Fibroblast of villous mesenchyme (primary cell): ENCODE data around the gene AKR1C1. TPM values are rescaled to one million over a fixed set of nuclear protein-coding genes. Genes with fewer than 3 reads are reported as not detected.
"Not testable (repeated sequence)": the region's sequence is repeated elsewhere in the genome, so short reads cannot be mapped to it uniquely, and the experiment has no call there.

Experiments
- DNase-seq: peaks from one replicate; pipeline ENCODE4 v3.0.0-alpha.2; 2010; ENCODE audit warnings: low read depth
- H3K4me3 ChIP-seq: 2 replicates; pipeline ENCODE4 v1.5.1; 2011; ENCODE audit warnings: low read depth, mild to moderate bottlenecking, low read length
- CTCF ChIP-seq: IDR thresholded peaks from 2 replicates; pipeline ENCODE4 v1.5.1; 2012; ENCODE audit warnings: low read depth, mild to moderate bottlenecking, low read length; ENCODE audit not compliant: insufficient read depth
- total RNA-seq: library from RNA; depleted of rRNA; stranded (reverse); fragments of >200 nt; gene quantifications from 2 replicates; pipeline ENCODE4 v1.2.3, GENCODE V29; 2012

AKR1C1 gene
- total RNA-seq, 1 donor: 6.0 TPM

- no peak overlapping the region for H3K4me3 ChIP-seq
- DNase-seq: peak; percentile 47
- TF ChIP-seq CTCF: no peak
These were observed 21.9 kb downstream of the AKR1C1 start for GRCh38 chr10:4984971-4985594.

DNA sequence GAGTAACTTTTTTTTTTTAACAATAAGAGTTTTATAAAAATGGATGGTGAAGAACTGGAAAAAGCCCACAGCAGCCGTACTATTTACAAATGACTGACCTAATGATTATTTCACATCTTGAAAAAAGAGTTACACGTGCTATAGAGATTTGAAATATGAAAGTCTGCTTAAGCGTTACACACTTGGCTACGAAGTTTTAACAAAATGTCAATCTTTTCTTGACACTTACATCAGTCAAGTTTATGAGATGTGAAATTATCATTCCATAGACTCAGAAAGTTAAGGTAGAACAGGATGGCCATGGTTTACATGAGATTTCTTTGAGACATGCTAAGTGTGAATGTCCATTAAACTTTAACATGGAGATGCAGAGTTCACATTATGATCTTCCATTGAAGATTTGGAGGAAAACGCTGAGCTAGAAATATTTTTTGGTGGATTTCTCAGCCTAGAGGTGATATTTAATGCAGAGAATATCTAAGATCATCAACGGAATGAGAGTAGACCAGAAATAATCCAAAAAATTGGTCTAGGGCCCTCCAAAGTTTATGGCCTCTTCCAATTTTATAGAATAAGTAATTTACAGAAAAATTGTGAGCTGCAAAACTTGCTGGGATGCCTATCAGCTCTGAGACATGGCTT is 24.9 kb downstream of the AKR1C1 start:
- not testable (repeated sequence) for DNase-seq, H3K4me3 ChIP-seq

GRCh38 chr10:4990217-4990616 is 27.0 kb downstream of the AKR1C1 start:
- no peak for DNase-seq
- no peak overlapping the region for H3K4me3 ChIP-seq
- no peak for TF ChIP-seq CTCF

GRCh38 chr10:4991463-4991862 is 28.2 kb downstream of the AKR1C1 start:
- DNase-seq, H3K4me3 ChIP-seq: not testable (repeated sequence)

GRCh38 chr10:4992564-4992963 is 29.3 kb downstream of the AKR1C1 start:
- DNase-seq, H3K4me3 ChIP-seq: not testable (repeated sequence)

DNA sequence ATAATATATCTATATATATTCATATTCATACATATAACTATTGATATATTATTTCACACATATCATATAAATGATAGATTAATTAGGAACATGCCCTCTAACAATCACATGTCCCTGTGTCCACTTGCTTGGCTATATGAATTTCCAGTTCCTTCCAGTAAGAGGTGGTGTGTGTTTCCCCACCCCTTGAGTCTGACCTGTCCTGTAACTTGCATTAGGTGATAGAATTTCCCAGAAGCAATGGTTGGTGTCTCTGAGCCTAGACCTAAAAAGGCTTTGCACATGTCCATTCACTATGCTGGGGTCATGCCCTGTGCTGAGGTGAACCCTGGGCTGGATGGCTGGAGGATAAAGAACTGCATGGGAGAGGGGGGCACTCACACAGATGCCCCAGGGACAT is 31.0 kb downstream of the AKR1C1 start:
- H3K4me3 ChIP-seq: not testable (repeated sequence)

GRCh38 chr10:4998671-4999070 is 35.5 kb downstream of the AKR1C1 start:
- no peak overlapping the region for H3K4me3 ChIP-seq
- no peak for DNase-seq
- no peak for TF ChIP-seq CTCF

More for the DNA sequence above, 31.0 kb downstream of the AKR1C1 start:
- DNase-seq: not testable (repeated sequence)

GRCh38 chr10:5002013-5002727 is 39.0 kb downstream of the AKR1C1 start:
- no peak for TF ChIP-seq CTCF
- no peak overlapping the region for H3K4me3 ChIP-seq
- DNase-seq: no peak

GRCh38 chr10:5003127-5004029 is 40.2 kb downstream of the AKR1C1 start, which contains the start of gene AKR1C2:
Gene AKR1C2 (minus strand): TSS chr10:5003857. CDS start chr10:5003835, 22 bp downstream.
- peak; percentile 11 for DNase-seq
- not testable (repeated sequence) for H3K4me3 ChIP-seq

DNA sequence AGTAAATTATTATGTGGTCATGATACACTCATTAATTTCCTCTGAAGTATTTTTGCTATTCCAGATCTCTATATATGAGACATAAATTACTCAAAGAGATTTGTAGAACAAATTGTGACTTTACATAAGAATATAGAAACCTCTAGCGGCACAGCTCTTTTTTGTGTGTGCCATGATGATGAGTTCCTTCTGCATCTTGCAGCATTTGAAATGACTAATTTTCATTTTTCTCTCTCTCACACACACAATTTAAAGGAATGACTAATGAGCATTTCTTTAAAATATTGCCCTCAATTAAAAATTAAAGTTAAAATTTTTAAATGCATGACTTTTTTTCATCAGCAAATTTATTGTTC is 40.8 kb downstream of the AKR1C1 start:
- not testable (repeated sequence) for DNase-seq, H3K4me3 ChIP-seq

DNA sequence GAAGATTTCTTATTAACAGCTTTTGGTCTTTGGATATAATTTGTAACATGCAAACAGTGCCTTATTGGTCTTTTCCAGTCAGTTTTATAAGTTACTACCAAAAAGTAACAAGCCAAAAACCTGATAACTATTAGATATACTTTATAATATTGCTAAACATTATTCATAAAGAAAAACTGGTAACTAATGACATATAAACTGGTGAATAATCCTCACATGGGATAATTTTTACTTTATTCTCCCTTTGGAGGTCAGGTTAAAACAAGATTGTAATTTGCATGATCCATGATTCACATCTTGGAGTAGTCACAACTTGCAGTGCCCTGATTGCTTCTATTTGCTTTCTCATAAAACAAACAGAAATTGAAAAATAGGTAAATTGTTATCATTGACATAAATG is 41.3 kb downstream of the AKR1C1 start:
- DNase-seq, H3K4me3 ChIP-seq: not testable (repeated sequence)

- H3K4me3 ChIP-seq, DNase-seq: not testable (repeated sequence)
These were observed 45.8 kb downstream of the AKR1C1 start for GRCh38 chr10:5008857-5009548.
